ENCODE measurements around the gene RFESD.

The RFESD gene

GRCh38 chr5:95638632-95639031, 7.9 kb upstream of the RFESD start:
- peaks cover 0 to 4% of the 10 kb centered on the region in 2 donors for H3K9me3 ChIP-seq (replicated peaks in 1 of 2; ENCODE audit: control insufficient read depth in 2 of 2, insufficient read depth in 1 of 2, low read depth in 1 of 2, low read length in 2 of 2)
- WGBS, 2 donors (ENCODE audit: extremely low coverage in 2 of 2, insufficient read length in 2 of 2, insufficient replicate concordance in 1 of 2), result no CpG with 5 or more reads among the region's 3 CpGs
- H3K36me3 ChIP-seq (replicated peaks in 1 of 2; ENCODE audit: control insufficient read depth in 2 of 2, insufficient read depth in 2 of 2, low read length in 2 of 2), result no peaks in the 10 kb centered on the region
- no peak overlapping the region for H4K91ac ChIP-seq (ENCODE audit: low read depth, low read length, poor library complexity)
- H2BK15ac ChIP-seq (ENCODE audit: low read length), result no peak overlapping the region
- no peak overlapping the region for H3K9ac ChIP-seq (ENCODE audit: low read depth, low read length, poor library complexity)
- no peaks in the 10 kb centered on the region for H3K4me1 ChIP-seq (ENCODE audit: control insufficient read depth in 2 of 2, insufficient read depth in 1 of 2, low read depth in 1 of 2, low read length in 2 of 2)
- no peak overlapping the region for H3K18ac ChIP-seq (ENCODE audit: low read length)
- H4K8ac ChIP-seq (ENCODE audit: low read depth, low read length), result no peak overlapping the region
- no peak overlapping the region for H3K4ac ChIP-seq (ENCODE audit: low read length)
- DNase-seq (ENCODE audit: low spot score), result no peak
- H3K27me3 ChIP-seq (ENCODE audit: control insufficient read depth in 3 of 3, insufficient read depth in 3 of 3, low read depth in 1 of 3, low read length in 3 of 3), result peaks cover 0 to 27% (median 2%) of the 10 kb centered on the region in 3 experiments
- no peak overlapping the region for H3K27ac ChIP-seq (replicated peaks; ENCODE audit: low read length)
- H3K14ac ChIP-seq (ENCODE audit: low read length), result no peak overlapping the region
- H2BK12ac ChIP-seq (ENCODE audit: low read length), result no peak overlapping the region
- H2BK5ac ChIP-seq (ENCODE audit: low read length), result no peak overlapping the region
- H3K79me1 ChIP-seq (ENCODE audit: low read depth, low read length), result no peaks in the 10 kb centered on the region
- no peak overlapping the region for H3K4me3 ChIP-seq (ENCODE audit: low read length in 2 of 2)
- H2BK120ac ChIP-seq (ENCODE audit: low read depth, low read length), result no peak overlapping the region
- H3K4me2 ChIP-seq (ENCODE audit: insufficient read depth, low read length, poor library complexity, severe bottlenecking), result no peak overlapping the region
- no peak overlapping the region for H2AK5ac ChIP-seq (ENCODE audit: low read depth, low read length)
- H3K23ac ChIP-seq (ENCODE audit: low read depth, low read length, poor library complexity), result no peak overlapping the region
- H2AFZ ChIP-seq (ENCODE audit: low read length), result no peak overlapping the region

- H2BK15ac ChIP-seq (ENCODE audit: low read length), result no peak overlapping the region
- H3K9me3 ChIP-seq (replicated peaks in 1 of 2; ENCODE audit: control insufficient read depth in 2 of 2, insufficient read depth in 1 of 2, low read depth in 1 of 2, low read length in 2 of 2), result peaks cover 0 to 4% of the 10 kb centered on the region in 2 donors
- no peaks in the 10 kb centered on the region for H3K79me1 ChIP-seq (ENCODE audit: low read depth, low read length)
- no peak overlapping the region for H2BK5ac ChIP-seq (ENCODE audit: low read length)
- peaks cover 0 to 27% (median 2%) of the 10 kb centered on the region in 3 experiments for H3K27me3 ChIP-seq (ENCODE audit: control insufficient read depth in 3 of 3, insufficient read depth in 3 of 3, low read depth in 1 of 3, low read length in 3 of 3)
- H3K4ac ChIP-seq (ENCODE audit: low read length), result no peak overlapping the region
- no peak overlapping the region for H3K9ac ChIP-seq (ENCODE audit: low read depth, low read length, poor library complexity)
- H3K23ac ChIP-seq (ENCODE audit: low read depth, low read length, poor library complexity), result no peak overlapping the region
- H4K91ac ChIP-seq (ENCODE audit: low read depth, low read length, poor library complexity), result no peak overlapping the region
- WGBS, 2 donors (ENCODE audit: extremely low coverage in 2 of 2, insufficient read length in 2 of 2, insufficient replicate concordance in 1 of 2), result no CpG with 5 or more reads among the region's 5 CpGs
- H3K4me2 ChIP-seq (ENCODE audit: insufficient read depth, low read length, poor library complexity, severe bottlenecking), result no peak overlapping the region
- no peak overlapping the region for H2BK12ac ChIP-seq (ENCODE audit: low read length)
- no peak overlapping the region for H3K27ac ChIP-seq (replicated peaks; ENCODE audit: low read length)
- no peak overlapping the region for H2BK120ac ChIP-seq (ENCODE audit: low read depth, low read length)
- H3K4me1 ChIP-seq (ENCODE audit: control insufficient read depth in 2 of 2, insufficient read depth in 1 of 2, low read depth in 1 of 2, low read length in 2 of 2), result no peaks in the 10 kb centered on the region
- no peak overlapping the region for H3K18ac ChIP-seq (ENCODE audit: low read length)
- no peak overlapping the region for H3K4me3 ChIP-seq (ENCODE audit: low read length in 2 of 2)
- H3K14ac ChIP-seq (ENCODE audit: low read length), result no peak overlapping the region
- H4K8ac ChIP-seq (ENCODE audit: low read depth, low read length), result no peak overlapping the region
- no peak overlapping the region for H2AFZ ChIP-seq (ENCODE audit: low read length)
- no peaks in the 10 kb centered on the region for H3K36me3 ChIP-seq (replicated peaks in 1 of 2; ENCODE audit: control insufficient read depth in 2 of 2, insufficient read depth in 2 of 2, low read length in 2 of 2)
- no peak overlapping the region for H2AK5ac ChIP-seq (ENCODE audit: low read depth, low read length)
- DNase-seq (ENCODE audit: low spot score), result no peak
Observed at GRCh38 chr5:95641741-95642220, 4.8 kb upstream of the RFESD start.

DNA sequence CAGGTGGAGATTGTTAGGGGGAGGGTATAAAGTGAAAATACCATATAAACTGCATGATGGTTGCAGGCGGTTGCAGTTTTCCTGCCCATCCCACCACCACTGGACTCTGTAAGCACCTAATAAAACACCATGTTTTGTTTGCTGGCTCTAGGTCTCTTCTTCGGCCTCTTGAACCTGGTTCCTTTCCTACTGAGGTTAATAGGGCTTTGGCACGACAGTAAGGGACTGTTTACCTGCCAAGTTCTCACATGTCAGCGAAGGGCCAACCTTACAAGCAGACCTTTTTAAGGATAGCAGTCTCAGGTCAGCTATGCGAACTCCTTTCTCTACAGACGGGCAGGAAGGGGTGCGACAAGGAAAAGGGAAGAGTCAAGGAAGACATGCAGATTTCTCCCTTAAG, 3.4 kb upstream of the RFESD start:
- Histone ChIP-seq H3K18ac (ENCODE audit: low read length) (no peak overlapping the region), H3K27me3 (ENCODE audit: control insufficient read depth in 3 of 3, insufficient read depth in 3 of 3, low read depth in 1 of 3, low read length in 3 of 3) (peaks cover 0 to 25% (median 2%) of the 10 kb centered on the region in 3 experiments), H3K14ac (ENCODE audit: low read length) (no peak overlapping the region), H2AK5ac (ENCODE audit: low read depth, low read length) (no peak overlapping the region), H3K79me1 (ENCODE audit: low read depth, low read length) (no peaks in the 10 kb centered on the region), H3K9ac (ENCODE audit: low read depth, low read length, poor library complexity) (no peak overlapping the region), H3K4me1 (ENCODE audit: control insufficient read depth in 2 of 2, insufficient read depth in 1 of 2, low read depth in 1 of 2, low read length in 2 of 2) (peaks cover 0 to 3% of the 10 kb centered on the region in 2 donors), H4K8ac (ENCODE audit: low read depth, low read length) (no peak overlapping the region), H3K4me2 (ENCODE audit: insufficient read depth, low read length, poor library complexity, severe bottlenecking) (no peak overlapping the region), H2BK120ac (ENCODE audit: low read depth, low read length) (no peak overlapping the region), H3K4ac (ENCODE audit: low read length) (no peak overlapping the region), H2AFZ (ENCODE audit: low read length) (no peak overlapping the region), H3K36me3 (replicated peaks in 1 of 2; ENCODE audit: control insufficient read depth in 2 of 2, insufficient read depth in 2 of 2, low read length in 2 of 2) (no peaks in the 10 kb centered on the region), H4K91ac (ENCODE audit: low read depth, low read length, poor library complexity) (no peak overlapping the region), H2BK15ac (ENCODE audit: low read length) (no peak overlapping the region), H3K9me3 (replicated peaks in 1 of 2; ENCODE audit: control insufficient read depth in 2 of 2, insufficient read depth in 1 of 2, low read depth in 1 of 2, low read length in 2 of 2) (peaks cover 0 to 4% of the 10 kb centered on the region in 2 donors), H2BK12ac (ENCODE audit: low read length) (no peak overlapping the region), H3K23ac (ENCODE audit: low read depth, low read length, poor library complexity) (no peak overlapping the region), H2BK5ac (ENCODE audit: low read length) (no peak overlapping the region), H3K27ac (replicated peaks; ENCODE audit: low read length) (no peak overlapping the region), H3K4me3 (ENCODE audit: low read length in 2 of 2) (peak overlapping the region in 1 of 2 donors; percentile 38)
- no peak for DNase-seq (ENCODE audit: low spot score)
- no CpG with 5 or more reads among the region's 7 CpGs for WGBS, 2 donors (ENCODE audit: extremely low coverage in 2 of 2, insufficient read length in 2 of 2, insufficient replicate concordance in 1 of 2)

- Histone ChIP-seq H3K79me1 (ENCODE audit: low read depth, low read length) (no peaks in the 10 kb centered on the region), H3K4ac (ENCODE audit: low read length) (no peak overlapping the region), H3K18ac (ENCODE audit: low read length) (no peak overlapping the region), H2BK15ac (ENCODE audit: low read length) (no peak overlapping the region), H2BK12ac (ENCODE audit: low read length) (no peak overlapping the region), H3K9me3 (replicated peaks in 1 of 2; ENCODE audit: control insufficient read depth in 2 of 2, insufficient read depth in 1 of 2, low read depth in 1 of 2, low read length in 2 of 2) (peaks cover 0 to 4% of the 10 kb centered on the region in 2 donors), H2BK5ac (ENCODE audit: low read length) (no peak overlapping the region), H3K9ac (ENCODE audit: low read depth, low read length, poor library complexity) (no peak overlapping the region), H4K8ac (ENCODE audit: low read depth, low read length) (no peak overlapping the region), H3K27me3 (ENCODE audit: control insufficient read depth in 3 of 3, insufficient read depth in 3 of 3, low read depth in 1 of 3, low read length in 3 of 3) (peaks cover 0 to 18% (median 0%) of the 10 kb centered on the region in 3 experiments), H3K27ac (replicated peaks; ENCODE audit: low read length) (no peak overlapping the region), H2BK120ac (ENCODE audit: low read depth, low read length) (no peak overlapping the region), H4K91ac (ENCODE audit: low read depth, low read length, poor library complexity) (no peak overlapping the region), H3K23ac (ENCODE audit: low read depth, low read length, poor library complexity) (no peak overlapping the region), H3K4me2 (ENCODE audit: insufficient read depth, low read length, poor library complexity, severe bottlenecking) (no peak overlapping the region), H2AFZ (ENCODE audit: low read length) (peak overlapping the region; percentile 65), H3K36me3 (replicated peaks in 1 of 2; ENCODE audit: control insufficient read depth in 2 of 2, insufficient read depth in 2 of 2, low read length in 2 of 2) (no peaks in the 10 kb centered on the region), H3K4me3 (ENCODE audit: low read length in 2 of 2) (no peak overlapping the region), H3K4me1 (ENCODE audit: control insufficient read depth in 2 of 2, insufficient read depth in 1 of 2, low read depth in 1 of 2, low read length in 2 of 2) (peaks cover 0 to 3% of the 10 kb centered on the region in 2 donors), H2AK5ac (ENCODE audit: low read depth, low read length) (no peak overlapping the region), H3K14ac (ENCODE audit: low read length) (no peak overlapping the region)
- WGBS, 2 donors (ENCODE audit: extremely low coverage in 2 of 2, insufficient read length in 2 of 2, insufficient replicate concordance in 1 of 2), result no CpG with 5 or more reads among the region's 4 CpGs
- peak; percentile 23 for DNase-seq (ENCODE audit: low spot score)
Observed at GRCh38 chr5:95644351-95645042, 2.1 kb upstream of the RFESD start.

Measured in neuronal stem cell (in vitro differentiated cells).